Keratinocyte (primary cell): Measurements from ENCODE around the gene RFC1. TPM values are rescaled to one million over a fixed set of nuclear protein-coding genes. Genes with fewer than 3 reads are reported as not detected.

Experiments
- DNase-seq: peaks from one replicate; pipeline ENCODE4 v3.0.0-alpha.2; 2011; ENCODE audit warnings: low read depth, missing footprints, low spot score
- FAIRE-seq: peaks from 2 replicates; lab custom pipeline; 2011; peaks lifted over from hg19 to GRCh38; lab: Jason Lieb, UNC
- H2AFZ ChIP-seq: 2 replicates; pipeline ENCODE4 v1.6.0; 2012; ENCODE audit warnings: low read length, control low read depth, inconsistent platforms; ENCODE audit not compliant: control insufficient read depth
- H3K27ac ChIP-seq: 2 replicates; pipeline ENCODE4 v1.5.1; 2011; ENCODE audit warnings: low read length; ENCODE audit not compliant: control insufficient read depth, insufficient read depth
- H3K27me3 ChIP-seq: 3 replicates; pipeline ENCODE4 v1.6.0; 2011; ENCODE audit warnings: low read length; ENCODE audit not compliant: control insufficient read depth, insufficient read depth; ENCODE audit errors: extremely low read depth
- H3K36me3 ChIP-seq, 2 experiments: 2 replicates in 1 of 2; 3 replicates in 1 of 2; pipeline ENCODE4 v1.5.1; 2011; ENCODE audit warnings: low read length in 2 of 2, mild to moderate bottlenecking in 1 of 2; ENCODE audit not compliant: control insufficient read depth in 2 of 2, insufficient read depth in 2 of 2; ENCODE audit errors: extremely low read depth in 1 of 2
- H3K4me1 ChIP-seq: 3 replicates; pipeline ENCODE4 v1.5.1; 2011; ENCODE audit warnings: low read length; ENCODE audit not compliant: control insufficient read depth, insufficient read depth; ENCODE audit errors: extremely low read depth
- H3K4me2 ChIP-seq: 3 replicates; pipeline ENCODE4 v1.6.0; 2011; ENCODE audit warnings: low read depth, low read length; ENCODE audit not compliant: control insufficient read depth, insufficient read depth; ENCODE audit errors: extremely low read depth
- H3K4me3 ChIP-seq, 3 experiments: fragments of 200-600 bp in 1 of 3; sonication (generic) in 1 of 3; 2 replicates in 2 of 3; 3 replicates in 1 of 3; pipeline ENCODE4 v1.5.1; 2011 to 2016; ENCODE audit warnings: low read length in 3 of 3, mild to moderate bottlenecking in 3 of 3, control low read depth in 2 of 3, inconsistent platforms in 1 of 3, low read depth in 1 of 3, mixed read lengths in 1 of 3, mixed run types in 1 of 3, moderate library complexity in 1 of 3; ENCODE audit not compliant: control insufficient read depth in 2 of 3, insufficient read depth in 2 of 3; ENCODE audit errors: extremely low read depth in 1 of 3
- H3K79me2 ChIP-seq: 2 replicates; pipeline ENCODE4 v1.6.0; 2012; ENCODE audit warnings: low read length; ENCODE audit not compliant: control insufficient read depth, insufficient read depth
- H3K9ac ChIP-seq: 3 replicates; pipeline ENCODE4 v1.6.0; 2011; ENCODE audit warnings: low read length; ENCODE audit not compliant: control insufficient read depth, insufficient read depth; ENCODE audit errors: extremely low read depth
- H3K9me1 ChIP-seq: 3 replicates; pipeline ENCODE4 v1.6.0; 2011; ENCODE audit warnings: low read length; ENCODE audit not compliant: control insufficient read depth, insufficient read depth; ENCODE audit errors: extremely low read depth
- H3K9me3 ChIP-seq: 2 replicates; pipeline ENCODE4 v1.5.1; 2012; ENCODE audit warnings: low read depth, low read length; ENCODE audit not compliant: control insufficient read depth
- H4K20me1 ChIP-seq: 3 replicates; pipeline ENCODE4 v1.6.0; 2011; ENCODE audit warnings: low read length; ENCODE audit not compliant: control insufficient read depth, insufficient read depth; ENCODE audit errors: extremely low read depth
- EZH2 ChIP-seq: IDR thresholded peaks from one replicate; pipeline ENCODE4 v1.6.1; 2012; ENCODE audit warnings: inconsistent platforms, mild to moderate bottlenecking, low read length, moderate library complexity
- dilution Hi-C: fragments of 300-500 bp; cut with MboI; formaldehyde crosslinking; loops from one replicate; pipeline ENCODE4 v1.7.0; 2020; ENCODE audit warnings: low sequenced_read_pairs; ENCODE audit not compliant: extremely low pct_ligation_motif_present
- polyA plus RNA-seq, 5 experiments: library from polyadenylated mRNA; depleted of rRNA in 3 of 5; stranded (reverse) in 3 of 5; stranded (forward) in 1 of 5; unstranded in 1 of 5; fragments of >200 nt; gene quantifications; 1 replicate in 1 of 5; 2 replicates in 3 of 5; 3 replicates in 1 of 5; pipeline versions ENCODE4 v1.2.1 to v1.2.3, GENCODE V29; 2011 to 2012; ENCODE audit warnings: missing spikeins in 2 of 5, low read depth in 1 of 5, low replicate concordance in 1 of 5
- TF ChIP-seq, protein P1 (sequence below), 3 experiments: IDR thresholded peaks in 1 of 3; conservative IDR thresholded peaks in 1 of 3; optimal IDR thresholded peaks in 1 of 3; 2 replicates in 2 of 3; 3 replicates in 1 of 3; pipeline versions ENCODE3 to v1.5.1; 2011; ENCODE audit warnings: low read length in 3 of 3, mild to moderate bottlenecking in 3 of 3, moderate library complexity in 2 of 3, control low read depth in 1 of 3, inconsistent platforms in 1 of 3; ENCODE audit not compliant: insufficient read depth in 2 of 3; ENCODE audit errors: extremely low read depth in 1 of 3

The RFC1 gene
- polyA plus RNA-seq, 1 donor (not counting 4 experiments of a cell fraction or from before 2014, with no cell fraction given): 17.4 TPM

DNA sequence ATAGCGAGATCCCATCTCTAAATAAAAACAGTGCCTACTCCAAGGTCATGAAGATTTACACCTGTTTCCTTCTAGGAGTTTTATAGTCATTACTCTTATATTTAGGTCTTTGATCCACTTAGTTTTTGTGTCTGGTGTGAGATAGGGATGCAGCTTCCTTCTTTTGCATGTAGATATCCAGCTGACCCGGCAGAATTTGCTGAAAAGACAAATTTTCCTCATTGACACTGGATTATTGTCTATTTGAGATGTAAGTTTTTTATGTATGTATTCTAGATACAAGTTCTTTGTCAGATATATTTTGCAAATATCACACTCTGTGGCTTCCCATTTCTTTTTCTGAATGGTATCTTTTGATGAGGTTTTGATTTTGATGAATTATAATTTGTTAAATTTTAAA, 85.4 kb downstream of the RFC1 start:
- no peaks in the 10 kb centered on the region for H4K20me1 ChIP-seq
- H3K9me1 ChIP-seq: no peaks in the 10 kb centered on the region
- DNase-seq (no peak), FAIRE-seq (no peak)
- H3K36me3 ChIP-seq: peaks cover 0 to 1% of the 10 kb centered on the region in 2 experiments
- no peaks in the 10 kb centered on the region for H3K79me2 ChIP-seq
- dilution Hi-C loops: no loop called here
- no peaks in the 10 kb centered on the region for H3K9me3 ChIP-seq
- H3K4me2 ChIP-seq: no peak overlapping the region
- H3K4me3 ChIP-seq: no peak overlapping the region
- no peaks in the 10 kb centered on the region for H3K27me3 ChIP-seq
- no peak for TF ChIP-seq EZH2
- TF ChIP-seq, protein P1, sequence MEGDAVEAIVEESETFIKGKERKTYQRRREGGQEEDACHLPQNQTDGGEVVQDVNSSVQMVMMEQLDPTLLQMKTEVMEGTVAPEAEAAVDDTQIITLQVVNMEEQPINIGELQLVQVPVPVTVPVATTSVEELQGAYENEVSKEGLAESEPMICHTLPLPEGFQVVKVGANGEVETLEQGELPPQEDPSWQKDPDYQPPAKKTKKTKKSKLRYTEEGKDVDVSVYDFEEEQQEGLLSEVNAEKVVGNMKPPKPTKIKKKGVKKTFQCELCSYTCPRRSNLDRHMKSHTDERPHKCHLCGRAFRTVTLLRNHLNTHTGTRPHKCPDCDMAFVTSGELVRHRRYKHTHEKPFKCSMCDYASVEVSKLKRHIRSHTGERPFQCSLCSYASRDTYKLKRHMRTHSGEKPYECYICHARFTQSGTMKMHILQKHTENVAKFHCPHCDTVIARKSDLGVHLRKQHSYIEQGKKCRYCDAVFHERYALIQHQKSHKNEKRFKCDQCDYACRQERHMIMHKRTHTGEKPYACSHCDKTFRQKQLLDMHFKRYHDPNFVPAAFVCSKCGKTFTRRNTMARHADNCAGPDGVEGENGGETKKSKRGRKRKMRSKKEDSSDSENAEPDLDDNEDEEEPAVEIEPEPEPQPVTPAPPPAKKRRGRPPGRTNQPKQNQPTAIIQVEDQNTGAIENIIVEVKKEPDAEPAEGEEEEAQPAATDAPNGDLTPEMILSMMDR (optimal IDR thresholded peaks at IDR 0.05 in 1 of 3, IDR thresholded peaks at IDR 0.05 in 1 of 3, conservative IDR thresholded peaks at IDR 0.05 in 1 of 3; ENCODE audit: extremely low read depth in 1 of 3, insufficient read depth in 2 of 3, low read length in 3 of 3): no peak
- H3K4me1 ChIP-seq: no peaks in the 10 kb centered on the region
- no peak overlapping the region for H3K27ac ChIP-seq
- no peak overlapping the region for H3K9ac ChIP-seq
- no peak overlapping the region for H2AFZ ChIP-seq

DNA sequence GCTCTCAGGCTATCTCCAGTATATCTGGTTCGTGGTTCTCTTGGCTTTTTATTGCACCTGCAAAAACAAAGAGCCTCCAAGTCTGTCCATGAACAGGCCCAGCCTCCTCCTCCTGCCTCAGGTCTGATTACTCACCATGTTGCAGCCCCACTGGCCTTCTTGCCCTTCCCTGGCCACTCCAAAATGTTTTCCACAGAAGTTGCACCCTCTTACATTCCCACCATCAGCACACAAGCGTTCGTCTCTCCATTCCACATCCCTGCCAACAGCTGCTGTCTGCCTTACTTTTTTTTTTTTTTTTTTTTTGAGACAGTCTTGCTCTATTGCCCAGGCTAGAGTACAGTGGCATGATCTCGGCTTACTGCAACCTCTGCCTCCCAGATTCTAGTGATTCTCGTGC, 86.7 kb downstream of the RFC1 start:
- no peak for DNase-seq
- Histone ChIP-seq H2AFZ (no peak overlapping the region), H3K4me3 (no peak overlapping the region), H4K20me1 (no peaks in the 10 kb centered on the region), H3K4me2 (no peak overlapping the region), H3K4me1 (no peaks in the 10 kb centered on the region), H3K27me3 (no peaks in the 10 kb centered on the region), H3K36me3 (peaks cover 0 to 4% of the 10 kb centered on the region in 2 experiments), H3K79me2 (no peaks in the 10 kb centered on the region), H3K9me1 (no peaks in the 10 kb centered on the region), H3K9ac (no peak overlapping the region), H3K9me3 (no peaks in the 10 kb centered on the region), H3K27ac (no peak overlapping the region)
- FAIRE-seq: no peak
- TF ChIP-seq EZH2: no peak
- TF ChIP-seq, protein P1 (optimal IDR thresholded peaks at IDR 0.05 in 1 of 3, IDR thresholded peaks at IDR 0.05 in 1 of 3, conservative IDR thresholded peaks at IDR 0.05 in 1 of 3; ENCODE audit: extremely low read depth in 1 of 3, insufficient read depth in 2 of 3, low read length in 3 of 3): no peak
- dilution Hi-C loops: no loop called here
